Left ventricle myocardium superior (tissue), 1 donor: Measurements from ENCODE around the gene HOXA1. TPM values are rescaled to one million over a fixed set of nuclear protein-coding genes. Genes with fewer than 3 reads are reported as not detected.
A peak's percentile ranks its signal among the peaks of the same experiment; 100 is the strongest.

ENCODE experiments used
- ATAC-seq: fragments of 200-7000 bp; cut with Tn5 transposase; one replicate; pipeline ENCODE4 v1.9.1; 2020; ENCODE audit warnings: mild to moderate bottlenecking, moderate library complexity
- DNase-seq: peaks from one replicate; pipeline ENCODE4 v3.0.0-alpha.2; 2020
- intact Hi-C: fragments of 100-400 bp; cut with micrococcal nuclease; formaldehyde crosslinking; loops from one replicate; pipeline ENCODE4 v1.11.0; 2022
- total RNA-seq: library from RNA; stranded (reverse); fragmentation: NEBNext Ultra II Directional; extraction: Animal tissue kit (Norgen Biotek cat#: 25700); gene quantifications from one replicate; pipeline ENCODE4 v1.2.1, GENCODE V29; 2021
- donor health status: DM: no; HTN: yes; CAD: no; lungs with severe emphysema.

Gene HOXA1
- total RNA-seq, 1 donor from 2014 or later: not detected

DNA sequence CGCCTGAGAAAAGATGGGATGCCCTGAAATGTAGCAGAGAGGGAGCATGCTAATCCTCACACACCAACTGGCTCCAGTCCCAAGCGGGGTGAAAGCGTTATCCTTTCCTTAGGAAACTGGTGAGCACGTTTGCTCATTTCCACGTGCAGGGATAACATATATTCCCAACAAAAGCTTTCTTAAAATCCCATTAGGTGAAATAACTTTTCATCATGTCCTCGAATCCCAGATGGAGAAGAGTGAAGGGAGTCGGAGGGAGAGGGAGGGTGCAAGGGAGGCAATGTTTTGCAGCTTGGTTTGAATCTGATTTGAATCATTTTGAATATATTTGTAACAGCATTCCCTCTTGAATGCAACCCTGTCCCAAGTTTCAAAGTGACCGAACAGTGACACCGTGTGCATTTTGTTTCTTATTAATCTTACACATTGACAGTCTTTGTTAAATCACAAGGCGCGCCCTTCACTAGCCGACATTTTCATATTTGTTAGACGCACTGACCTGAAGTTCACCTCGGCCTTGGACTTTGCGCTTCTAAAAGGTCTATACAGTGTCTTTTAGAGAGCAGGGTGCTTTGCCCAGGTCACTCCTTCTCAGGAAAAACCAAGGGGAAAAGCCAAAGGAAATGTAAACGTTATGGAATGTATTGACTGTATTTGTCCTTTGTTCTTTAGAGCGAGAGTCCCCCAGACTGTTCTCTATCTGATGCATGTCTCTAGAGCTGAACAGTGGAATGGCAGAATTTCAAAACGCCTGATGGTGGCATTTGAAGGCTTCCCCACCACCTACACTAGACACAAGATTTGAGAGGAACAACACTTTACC, 37.8 kb upstream of the HOXA1 start:
- DNase-seq (no peak), ATAC-seq (no peak)
- intact Hi-C loops: no loop called here

GRCh38 chr7:27132978-27133377, 37.2 kb upstream of the HOXA1 start:
- no peak for DNase-seq
- ATAC-seq: no peak
- intact Hi-C loops: no loop called here

DNA sequence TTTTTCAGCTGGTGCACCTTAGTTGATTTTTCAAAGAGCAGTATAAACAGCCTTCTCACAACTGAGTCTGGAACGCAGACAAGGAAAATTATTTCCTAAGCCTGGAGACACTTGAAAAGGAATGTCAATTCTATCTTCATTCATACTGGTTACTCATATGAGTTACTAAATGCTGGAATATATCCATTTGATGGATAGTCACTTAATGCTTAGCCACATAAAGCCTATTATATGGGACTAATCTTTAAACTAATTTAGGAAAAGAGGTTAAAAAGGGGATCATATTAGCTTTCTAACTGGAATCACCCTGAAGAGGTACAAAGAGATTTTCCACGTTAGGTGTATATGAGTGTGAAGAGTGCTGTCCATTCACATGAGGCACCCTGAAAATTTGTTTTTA, 36.4 kb upstream of the HOXA1 start:
- intact Hi-C loops: no loop called here
- DNase-seq (no peak), ATAC-seq (no peak)

GRCh38 chr7:27131390-27131819, 35.6 kb upstream of the HOXA1 start:
- intact Hi-C loops: no loop called here
- no peak for DNase-seq
- ATAC-seq: no peak

DNA sequence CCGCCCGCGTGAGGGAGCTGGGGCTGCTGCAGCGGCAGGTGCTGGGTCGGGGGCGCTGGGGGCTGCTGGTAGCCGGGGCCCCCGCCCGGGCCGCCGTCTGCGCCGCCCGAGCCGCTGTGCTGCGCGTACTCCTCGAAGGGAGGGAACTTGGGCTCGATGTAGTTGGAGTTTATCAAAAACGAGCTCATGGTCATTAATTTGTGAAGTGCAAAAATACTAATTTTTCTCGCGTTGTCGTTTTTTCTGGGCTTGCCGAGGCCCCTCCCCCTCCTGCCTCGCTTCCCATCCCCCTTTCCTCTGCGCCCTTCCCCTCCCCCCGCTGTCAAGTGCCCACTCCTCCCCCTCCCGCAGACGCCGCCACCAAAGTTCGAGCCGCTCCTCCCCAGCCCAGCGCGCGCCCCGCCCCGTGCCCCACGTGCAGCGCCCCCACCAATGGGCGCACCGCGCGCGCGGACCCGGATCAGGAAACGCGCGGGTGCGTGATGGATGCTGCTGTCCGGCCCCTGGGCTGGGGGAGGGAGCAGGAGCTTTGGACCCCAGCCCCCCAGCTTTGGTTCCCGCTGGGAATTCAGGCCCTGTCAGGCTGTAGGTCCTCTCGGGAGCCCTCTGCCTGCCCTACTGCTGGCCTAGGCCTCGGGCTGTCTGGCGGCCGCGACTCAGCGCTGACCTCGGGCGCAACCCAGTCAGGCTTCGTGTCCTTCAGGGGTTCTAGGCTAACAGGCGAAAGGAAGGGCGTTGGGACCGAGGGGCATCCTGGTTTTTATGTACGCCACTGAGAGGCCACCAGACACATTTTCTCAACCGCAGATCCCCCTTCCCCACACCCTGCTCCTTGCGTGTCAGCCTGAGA, 35.0 kb upstream of the HOXA1 start, which contains the start of gene HOXA4:
Gene HOXA4, minus strand, starts transcription at position 218 of the 850 bp plus-strand sequence. Its CDS starts 24 bp downstream, at position 194.
- DNase-seq: peak; percentile 85
- peak; percentile 85 for ATAC-seq
- intact Hi-C loops: no loop called here

DNA sequence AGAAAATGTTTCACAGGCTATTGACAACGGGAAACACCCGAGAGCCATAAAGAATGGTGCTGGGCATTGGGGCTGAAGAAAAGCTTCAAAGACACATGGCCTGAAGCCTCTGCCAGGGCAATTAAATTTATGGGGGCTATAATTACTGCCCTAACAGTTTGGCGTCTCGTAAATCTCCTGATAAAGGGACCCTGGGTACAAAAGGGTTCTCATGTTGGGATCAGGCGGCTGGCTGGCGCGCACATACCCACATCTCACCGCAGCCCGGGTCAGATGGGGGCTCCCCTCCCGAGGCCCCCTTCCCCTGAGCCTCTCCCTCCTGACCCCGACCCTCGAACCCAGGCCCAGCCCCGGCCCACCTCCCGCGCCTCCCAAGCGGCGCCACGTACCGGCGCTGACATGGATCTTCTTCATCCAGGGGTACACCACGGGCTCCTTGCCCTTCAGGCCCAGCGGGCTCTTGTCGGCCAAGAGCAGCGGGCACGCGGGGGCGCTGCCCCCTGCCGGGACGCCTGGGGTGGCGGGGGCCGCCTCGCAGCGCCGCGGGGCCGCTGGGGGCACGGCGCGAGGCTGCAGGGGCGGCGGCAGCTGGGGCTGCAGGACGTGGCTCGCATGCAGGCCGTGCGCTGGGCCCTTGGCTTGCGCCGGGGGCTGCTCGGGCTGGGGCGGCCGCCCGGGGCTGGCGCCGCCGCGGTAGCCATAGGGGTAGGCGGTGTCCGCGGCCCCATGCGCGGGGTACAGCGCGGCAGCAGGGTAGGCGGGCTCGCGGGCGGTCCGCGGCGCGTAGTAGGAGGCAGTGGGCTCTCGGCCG, 34.1 kb upstream of the HOXA1 start:
- ATAC-seq (no peak), DNase-seq (no peak)
- intact Hi-C loops: no loop called here

DNA sequence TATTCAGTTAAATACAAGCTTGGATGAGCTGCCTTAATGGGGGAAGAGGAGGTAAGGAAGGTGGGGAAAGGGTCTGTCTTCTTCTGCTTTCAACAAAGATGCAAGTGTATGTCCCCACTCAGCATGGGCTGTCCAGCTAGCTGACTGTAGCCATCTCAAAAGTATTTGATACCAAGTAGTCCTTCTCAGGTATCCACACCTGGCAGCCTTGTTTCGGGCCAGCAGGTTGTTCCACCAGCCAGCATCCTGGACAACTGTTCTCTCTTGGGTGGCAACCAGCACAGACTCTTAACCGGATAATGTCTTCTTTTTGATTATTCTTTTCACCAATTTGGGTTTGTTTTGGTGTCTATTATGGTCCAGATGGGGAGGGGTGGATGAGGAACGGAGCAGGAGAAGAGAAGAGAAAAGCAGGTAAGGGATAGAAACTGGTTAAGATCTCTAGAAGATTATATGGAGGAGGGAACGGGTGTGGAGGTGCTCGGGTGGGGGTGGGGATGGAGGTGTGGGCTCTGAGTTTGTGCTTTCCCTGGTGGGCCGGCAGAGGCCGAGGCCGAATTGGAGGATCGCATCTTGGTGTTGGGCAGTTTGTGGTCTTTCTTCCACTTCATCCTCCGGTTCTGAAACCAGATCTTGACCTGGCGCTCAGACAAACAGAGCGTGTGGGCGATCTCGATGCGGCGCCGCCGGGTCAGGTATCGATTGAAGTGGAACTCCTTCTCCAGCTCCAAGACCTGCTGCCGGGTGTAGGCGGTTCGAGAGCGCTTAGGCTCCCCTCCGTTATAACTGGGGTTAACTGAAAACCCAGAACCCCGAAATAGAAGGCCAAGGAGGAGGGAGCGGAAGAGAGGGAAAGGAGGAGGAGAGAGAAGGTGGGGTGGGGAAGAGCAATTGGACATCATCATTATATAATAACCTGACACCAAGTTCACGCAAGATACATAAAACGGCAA, 33.3 kb upstream of the HOXA1 start:
- ATAC-seq (no peak), DNase-seq (no peak)
- intact Hi-C loops: no loop called here

- ATAC-seq (no peak), DNase-seq (no peak)
- intact Hi-C loops: no loop called here
Measured at GRCh38 chr7:27128034-27128433, 32.2 kb upstream of the HOXA1 start.

GRCh38 chr7:27126596-27127327, 31.0 kb upstream of the HOXA1 start:
- ATAC-seq: no peak
- no peak for DNase-seq
- intact Hi-C loops: no loop called here

GRCh38 chr7:27125986-27126394, 30.2 kb upstream of the HOXA1 start:
- no peak for ATAC-seq
- intact Hi-C loops: no loop called here
- no peak for DNase-seq

GRCh38 chr7:27124902-27125689, 29.3 kb upstream of the HOXA1 start:
- DNase-seq: no peak
- no peak for ATAC-seq
- intact Hi-C loops: no loop called here

GRCh38 chr7:27124096-27124901, 28.5 kb upstream of the HOXA1 start:
- no peak for DNase-seq
- ATAC-seq: no peak
- intact Hi-C loops: no loop called here

DNA sequence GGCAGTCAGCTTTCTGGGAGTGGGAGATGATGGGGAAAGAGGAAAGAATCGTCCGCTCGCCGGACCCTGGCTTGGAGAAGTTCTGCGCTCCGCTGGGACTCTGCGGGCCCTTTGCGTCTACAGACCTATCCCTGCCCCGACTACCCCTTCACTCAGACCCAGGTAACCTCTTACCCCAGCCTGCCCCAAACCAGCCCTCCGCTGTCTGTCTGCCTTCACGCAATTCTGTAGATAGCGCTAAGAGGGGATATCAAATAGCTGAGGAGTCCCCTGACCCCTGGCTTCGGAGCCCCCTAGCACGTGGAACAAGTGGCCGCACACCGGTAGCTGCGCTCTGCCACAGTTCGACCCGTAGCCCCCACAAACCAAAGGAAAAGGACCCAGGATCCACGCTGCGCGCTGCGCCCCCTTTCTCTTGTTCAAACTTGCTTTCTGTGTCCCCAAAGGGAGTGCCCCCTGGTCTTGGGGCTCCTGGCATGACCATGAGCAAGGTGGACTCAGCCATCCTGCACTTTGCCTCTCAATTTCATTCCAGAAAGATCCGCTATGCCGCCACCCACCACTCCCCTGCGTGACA, 27.8 kb upstream of the HOXA1 start:
- no peak for DNase-seq
- intact Hi-C loops: no loop called here
- ATAC-seq: no peak

- intact Hi-C loops: no loop called here
- ATAC-seq (no peak), DNase-seq (no peak)
Measured at GRCh38 chr7:27123007-27123476, 27.2 kb upstream of the HOXA1 start.

GRCh38 chr7:27122077-27122910, 26.5 kb upstream of the HOXA1 start:
- DNase-seq: no peak
- intact Hi-C loops: no loop called here
- ATAC-seq: no peak
